Measurements from ENCODE around the gene CCDC93. TPM values are rescaled to one million over a fixed set of nuclear protein-coding genes. Genes with fewer than 3 reads are reported as not detected.
"Not testable (repeated sequence)": the region's sequence is repeated elsewhere in the genome, so short reads cannot be mapped to it uniquely, and the experiment has no call there.

CCDC93 gene
- total RNA-seq, 1 donor from 2014 or later = 15.7 TPM

GRCh38 chr2:118016911-118017310 lies 3.0 kb upstream of the CCDC93 start:
- Histone ChIP-seq H3K27ac (ENCODE audit: low read depth, low read length) (no peak overlapping the region), H3K36me3 (ENCODE audit: control insufficient read depth in 3 of 3, insufficient read depth in 3 of 3, low read length in 3 of 3) (no peaks in the 10 kb centered on the region), H3K9me3 (ENCODE audit: control insufficient read depth in 3 of 3, low read length in 3 of 3) (no peaks in the 10 kb centered on the region), H3K4me3 (ENCODE audit: low read length in 3 of 3) (no peak overlapping the region), H3K4me1 (ENCODE audit: control insufficient read depth in 3 of 3, insufficient read depth in 3 of 3, low read length in 3 of 3) (peaks cover 14 to 22% (median 14%) of the 10 kb centered on the region in 3 donors), H3K27me3 (ENCODE audit: control insufficient read depth in 3 of 3, insufficient read depth in 3 of 3, low read length in 3 of 3) (peaks cover 0 to 3% (median 0%) of the 10 kb centered on the region in 3 donors), H3K9ac (ENCODE audit: low read depth in 1 of 3, low read length in 3 of 3) (no peak overlapping the region)

- H3K36me3 ChIP-seq (ENCODE audit: control insufficient read depth in 3 of 3, insufficient read depth in 3 of 3, low read length in 3 of 3); H3K27me3 ChIP-seq (ENCODE audit: control insufficient read depth in 3 of 3, insufficient read depth in 3 of 3, low read length in 3 of 3); H3K27ac ChIP-seq (ENCODE audit: low read depth, low read length); H3K9me3 ChIP-seq (ENCODE audit: control insufficient read depth in 3 of 3, low read length in 3 of 3); H3K9ac ChIP-seq (ENCODE audit: low read depth in 1 of 3, low read length in 3 of 3); H3K4me3 ChIP-seq (ENCODE audit: low read length in 3 of 3): not testable (repeated sequence)
- H3K4me1 ChIP-seq (ENCODE audit: control insufficient read depth in 3 of 3, insufficient read depth in 3 of 3, low read length in 3 of 3) = peaks cover 14 to 27% (median 16%) of the 10 kb centered on the region in 3 donors
Measured at GRCh38 chr2:118015761-118016160, 1.9 kb upstream of the CCDC93 start.

- Histone ChIP-seq H3K9me3 (ENCODE audit: control insufficient read depth in 3 of 3, low read length in 3 of 3) (no peaks in the 10 kb centered on the region), H3K4me1 (ENCODE audit: control insufficient read depth in 3 of 3, insufficient read depth in 3 of 3, low read length in 3 of 3) (peaks cover 14 to 27% (median 16%) of the 10 kb centered on the region in 3 donors), H3K9ac (ENCODE audit: low read depth in 1 of 3, low read length in 3 of 3) (peak overlapping the region; percentile 73 to 95 (median 80)), H3K4me3 (ENCODE audit: low read length in 3 of 3) (peak overlapping the region; percentile 93 to 95 (median 94)), H3K27me3 (ENCODE audit: control insufficient read depth in 3 of 3, insufficient read depth in 3 of 3, low read length in 3 of 3) (no peaks in the 10 kb centered on the region), H3K36me3 (ENCODE audit: control insufficient read depth in 3 of 3, insufficient read depth in 3 of 3, low read length in 3 of 3) (no peaks in the 10 kb centered on the region), H3K27ac (ENCODE audit: low read depth, low read length) (no peak overlapping the region)
Measured at GRCh38 chr2:118014492-118014824, 588 bp upstream of the CCDC93 start.

GRCh38 chr2:118013221-118013723 lies 598 bp downstream of the CCDC93 start:
- H3K4me1 ChIP-seq (ENCODE audit: control insufficient read depth in 3 of 3, insufficient read depth in 3 of 3, low read length in 3 of 3) = peaks cover 14 to 27% (median 16%) of the 10 kb centered on the region in 3 donors
- H3K27ac ChIP-seq (ENCODE audit: low read depth, low read length) = peak overlapping the region; percentile 91

GRCh38 chr2:118012778-118013177 lies 1.1 kb downstream of the CCDC93 start:
- Histone ChIP-seq H3K27me3 (ENCODE audit: control insufficient read depth in 3 of 3, insufficient read depth in 3 of 3, low read length in 3 of 3) (no peaks in the 10 kb centered on the region), H3K36me3 (ENCODE audit: control insufficient read depth in 3 of 3, insufficient read depth in 3 of 3, low read length in 3 of 3) (peaks cover 4 to 5% (median 5%) of the 10 kb centered on the region in 3 donors), H3K4me3 (ENCODE audit: low read length in 3 of 3) (peak overlapping the region; percentile 75 to 95 (median 93)), H3K9me3 (ENCODE audit: control insufficient read depth in 3 of 3, low read length in 3 of 3) (no peaks in the 10 kb centered on the region), H3K27ac (ENCODE audit: low read depth, low read length) (no peak overlapping the region), H3K4me1 (ENCODE audit: control insufficient read depth in 3 of 3, insufficient read depth in 3 of 3, low read length in 3 of 3) (peaks cover 14 to 27% (median 16%) of the 10 kb centered on the region in 3 donors), H3K9ac (ENCODE audit: low read depth in 1 of 3, low read length in 3 of 3) (peak overlapping the region; percentile 10 to 95 (median 89))

More at GRCh38 chr2:118013221-118013723, 598 bp downstream of the CCDC93 start:
- Histone ChIP-seq H3K9me3 (ENCODE audit: control insufficient read depth in 3 of 3, low read length in 3 of 3) (no peaks in the 10 kb centered on the region), H3K36me3 (ENCODE audit: control insufficient read depth in 3 of 3, insufficient read depth in 3 of 3, low read length in 3 of 3) (peaks cover 0 to 4% (median 2%) of the 10 kb centered on the region in 3 donors), H3K27me3 (ENCODE audit: control insufficient read depth in 3 of 3, insufficient read depth in 3 of 3, low read length in 3 of 3) (no peaks in the 10 kb centered on the region), H3K4me3 (ENCODE audit: low read length in 3 of 3) (peak overlapping the region; percentile 75 to 95 (median 93)), H3K9ac (ENCODE audit: low read depth in 1 of 3, low read length in 3 of 3) (peak overlapping the region; percentile 87 to 95 (median 89))

GRCh38 chr2:118010473-118010872 lies 3.4 kb downstream of the CCDC93 start:
- peaks cover 14 to 23% (median 20%) of the 10 kb centered on the region in 3 donors for H3K36me3 ChIP-seq (ENCODE audit: control insufficient read depth in 3 of 3, insufficient read depth in 3 of 3, low read length in 3 of 3)
- no peak overlapping the region for H3K9ac ChIP-seq (ENCODE audit: low read depth in 1 of 3, low read length in 3 of 3)
- H3K27ac ChIP-seq (ENCODE audit: low read depth, low read length) = no peak overlapping the region
- H3K9me3 ChIP-seq (ENCODE audit: control insufficient read depth in 3 of 3, low read length in 3 of 3) = no peaks in the 10 kb centered on the region
- H3K4me1 ChIP-seq (ENCODE audit: control insufficient read depth in 3 of 3, insufficient read depth in 3 of 3, low read length in 3 of 3) = peaks cover 14 to 24% (median 16%) of the 10 kb centered on the region in 3 donors
- H3K4me3 ChIP-seq (ENCODE audit: low read length in 3 of 3) = no peak overlapping the region
- no peaks in the 10 kb centered on the region for H3K27me3 ChIP-seq (ENCODE audit: control insufficient read depth in 3 of 3, insufficient read depth in 3 of 3, low read length in 3 of 3)

GRCh38 chr2:118006861-118007260 lies 7.0 kb downstream of the CCDC93 start:
- Histone ChIP-seq H3K36me3 (ENCODE audit: control insufficient read depth in 3 of 3, insufficient read depth in 3 of 3, low read length in 3 of 3) (peaks cover 16 to 42% (median 34%) of the 10 kb centered on the region in 3 donors), H3K4me3 (ENCODE audit: low read length in 3 of 3) (no peak overlapping the region), H3K9ac (ENCODE audit: low read depth in 1 of 3, low read length in 3 of 3) (no peak overlapping the region), H3K27ac (ENCODE audit: low read depth, low read length) (no peak overlapping the region), H3K27me3 (ENCODE audit: control insufficient read depth in 3 of 3, insufficient read depth in 3 of 3, low read length in 3 of 3) (no peaks in the 10 kb centered on the region), H3K9me3 (ENCODE audit: control insufficient read depth in 3 of 3, low read length in 3 of 3) (no peaks in the 10 kb centered on the region), H3K4me1 (ENCODE audit: control insufficient read depth in 3 of 3, insufficient read depth in 3 of 3, low read length in 3 of 3) (peaks cover 6 to 12% (median 8%) of the 10 kb centered on the region in 3 donors)

- Histone ChIP-seq H3K9ac (ENCODE audit: low read depth in 1 of 3, low read length in 3 of 3) (no peak overlapping the region), H3K4me3 (ENCODE audit: low read length in 3 of 3) (no peak overlapping the region), H3K9me3 (ENCODE audit: control insufficient read depth in 3 of 3, low read length in 3 of 3) (no peaks in the 10 kb centered on the region), H3K36me3 (ENCODE audit: control insufficient read depth in 3 of 3, insufficient read depth in 3 of 3, low read length in 3 of 3) (peaks cover 18 to 46% (median 39%) of the 10 kb centered on the region in 3 donors), H3K4me1 (ENCODE audit: control insufficient read depth in 3 of 3, insufficient read depth in 3 of 3, low read length in 3 of 3) (peaks cover 5 to 8% (median 6%) of the 10 kb centered on the region in 3 donors), H3K27me3 (ENCODE audit: control insufficient read depth in 3 of 3, insufficient read depth in 3 of 3, low read length in 3 of 3) (no peaks in the 10 kb centered on the region), H3K27ac (ENCODE audit: low read depth, low read length) (no peak overlapping the region)
Measured at GRCh38 chr2:118006326-118006725, 7.5 kb downstream of the CCDC93 start.

- H3K36me3 ChIP-seq (ENCODE audit: control insufficient read depth in 3 of 3, insufficient read depth in 3 of 3, low read length in 3 of 3) = peaks cover 24 to 60% (median 49%) of the 10 kb centered on the region in 3 donors
- H3K9me3 ChIP-seq (ENCODE audit: control insufficient read depth in 3 of 3, low read length in 3 of 3) = no peaks in the 10 kb centered on the region
- H3K27ac ChIP-seq (ENCODE audit: low read depth, low read length) = no peak overlapping the region
- H3K4me1 ChIP-seq (ENCODE audit: control insufficient read depth in 3 of 3, insufficient read depth in 3 of 3, low read length in 3 of 3) = peaks cover 5 to 8% (median 6%) of the 10 kb centered on the region in 3 donors
- no peak overlapping the region for H3K4me3 ChIP-seq (ENCODE audit: low read length in 3 of 3)
- H3K27me3 ChIP-seq (ENCODE audit: control insufficient read depth in 3 of 3, insufficient read depth in 3 of 3, low read length in 3 of 3) = no peaks in the 10 kb centered on the region
- no peak overlapping the region for H3K9ac ChIP-seq (ENCODE audit: low read depth in 1 of 3, low read length in 3 of 3)
Measured at GRCh38 chr2:118003396-118003824, 10.5 kb downstream of the CCDC93 start.

- Histone ChIP-seq H3K4me1 (ENCODE audit: control insufficient read depth in 3 of 3, insufficient read depth in 3 of 3, low read length in 3 of 3) (peaks cover 8 to 13% (median 10%) of the 10 kb centered on the region in 3 donors), H3K9me3 (ENCODE audit: control insufficient read depth in 3 of 3, low read length in 3 of 3) (no peaks in the 10 kb centered on the region), H3K36me3 (ENCODE audit: control insufficient read depth in 3 of 3, insufficient read depth in 3 of 3, low read length in 3 of 3) (peaks cover 23 to 48% (median 47%) of the 10 kb centered on the region in 3 donors), H3K27me3 (ENCODE audit: control insufficient read depth in 3 of 3, insufficient read depth in 3 of 3, low read length in 3 of 3) (no peaks in the 10 kb centered on the region), H3K27ac (ENCODE audit: low read depth, low read length) (no peak overlapping the region), H3K9ac (ENCODE audit: low read depth in 1 of 3, low read length in 3 of 3) (no peak overlapping the region), H3K4me3 (ENCODE audit: low read length in 3 of 3) (no peak overlapping the region)
Measured at GRCh38 chr2:118000041-118000440, 13.8 kb downstream of the CCDC93 start.
